K562 (cell line): ENCODE measurements around the gene SPPL3.

Source experiments
- MAZ ChIP-seq, 2 experiments: fragments of 450-650 bp in 1 of 2; sonication (generic) in 1 of 2; formaldehyde crosslinking; IDR thresholded peaks in 1 of 2; conservative IDR thresholded peaks in 1 of 2; 2 replicates each; pipeline versions ENCODE4 v1.4.0 to v1.5.0; 2020; ENCODE audit warnings: mild to moderate bottlenecking in 1 of 2, missing genetic modification reagents in 1 of 2
- RCOR1 ChIP-seq, 2 experiments: IDR thresholded peaks; 2 replicates each; pipeline ENCODE4 v1.6.1; 2012; ENCODE audit warnings: low read depth in 2 of 2, low read length in 2 of 2, borderline replicate concordance in 1 of 2, improper control_type of control experiment in 1 of 2

DNA sequence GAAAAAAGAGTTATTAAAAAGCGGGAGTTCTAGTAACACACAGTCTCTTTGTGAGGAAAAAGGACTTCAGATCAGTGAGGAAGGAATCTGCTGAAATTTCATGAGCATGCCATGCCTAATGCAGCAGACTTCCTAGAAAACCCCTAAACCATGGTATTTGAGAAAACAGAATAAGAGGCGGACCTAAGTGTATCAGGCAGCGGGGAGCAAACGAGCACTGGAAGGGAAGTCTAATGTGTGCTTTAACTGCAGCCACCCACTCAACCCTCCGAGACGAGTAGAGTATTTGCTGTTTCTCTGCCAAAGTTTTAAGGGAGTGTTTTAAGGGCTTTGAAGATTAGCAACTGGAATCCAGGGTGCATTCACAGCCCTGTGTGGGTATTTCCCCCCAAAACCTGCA lies 142.1 kb downstream of the SPPL3 start:
- TF ChIP-seq RCOR1 (IDR thresholded peaks at IDR 0.05; ENCODE audit: borderline replicate concordance in 1 of 2, low read depth in 2 of 2, low read length in 2 of 2) (no peak), MAZ (CRISPR knock-in tag; conservative IDR thresholded peaks at IDR 0.05 in 1 of 2, IDR thresholded peaks at IDR 0.05 in 1 of 2) (no peak)
